Neuronal stem cell (in vitro differentiated cells): Measurements from ENCODE around the gene BMPR1A.

Experiments
- DNase-seq: peaks from one replicate; pipeline ENCODE4 v3.0.0-alpha.2; 2013; ENCODE audit warnings: low spot score
- H2AFZ ChIP-seq: one replicate; pipeline ENCODE4 v1.6.1; 2013; ENCODE audit warnings: mild to moderate bottlenecking, low read length, inconsistent platforms
- H2AK5ac ChIP-seq: 2 replicates; pipeline ENCODE4 v1.6.1; 2013; ENCODE audit warnings: low read depth, mild to moderate bottlenecking, inconsistent platforms, low read length, moderate library complexity, mixed read lengths
- H2BK120ac ChIP-seq: 2 replicates; pipeline ENCODE4 v1.6.1; 2013; ENCODE audit warnings: low read depth, mild to moderate bottlenecking, inconsistent platforms, low read length, moderate library complexity, mixed read lengths
- H2BK12ac ChIP-seq: one replicate; pipeline ENCODE4 v1.6.1; 2013; ENCODE audit warnings: low read length, inconsistent platforms
- H2BK15ac ChIP-seq: 2 replicates; pipeline ENCODE4 v1.6.1; 2013; ENCODE audit warnings: mild to moderate bottlenecking, low read length, inconsistent platforms, mixed read lengths
- H2BK5ac ChIP-seq: one replicate; pipeline ENCODE4 v1.6.1; 2013; ENCODE audit warnings: inconsistent platforms, mild to moderate bottlenecking, low read length, moderate library complexity
- H3K14ac ChIP-seq: one replicate; pipeline ENCODE4 v1.6.1; 2013; ENCODE audit warnings: low read length, inconsistent platforms
- H3K18ac ChIP-seq: 2 replicates; pipeline ENCODE4 v1.6.1; 2013; ENCODE audit warnings: low read length, inconsistent platforms
- H3K23ac ChIP-seq: 2 replicates; pipeline ENCODE4 v1.6.1; 2013; ENCODE audit warnings: low read depth, mild to moderate bottlenecking, mixed read lengths, low read length, inconsistent platforms; ENCODE audit not compliant: poor library complexity
- H3K27ac ChIP-seq: replicated peaks from 3 replicates; pipeline ENCODE4 v1.5.1; 2013; ENCODE audit warnings: low read length, inconsistent platforms
- H3K27me3 ChIP-seq, 3 experiments: 2 replicates each; pipeline ENCODE4 v1.6.1; 2013; ENCODE audit warnings: low read length in 3 of 3, mild to moderate bottlenecking in 2 of 3, inconsistent platforms in 1 of 3, low read depth in 1 of 3, mixed read lengths in 1 of 3, moderate library complexity in 1 of 3; ENCODE audit not compliant: control insufficient read depth in 3 of 3, insufficient read depth in 3 of 3
- H3K36me3 ChIP-seq, 2 donors: replicated peaks in 1 of 2; 2 replicates each; pipeline ENCODE4 v1.6.1; 2013; ENCODE audit warnings: low read length in 2 of 2; ENCODE audit not compliant: control insufficient read depth in 2 of 2, insufficient read depth in 2 of 2
- H3K4ac ChIP-seq: 2 replicates; pipeline ENCODE4 v1.6.1; 2013; ENCODE audit warnings: inconsistent platforms, mild to moderate bottlenecking, low read length, moderate library complexity
- H3K4me1 ChIP-seq, 2 donors: 1 replicate in 1 of 2; 2 replicates in 1 of 2; pipeline ENCODE4 v1.6.1; 2013; ENCODE audit warnings: low read length in 2 of 2, low read depth in 1 of 2; ENCODE audit not compliant: control insufficient read depth in 2 of 2, insufficient read depth in 1 of 2
- H3K4me2 ChIP-seq: one replicate; pipeline ENCODE4 v1.6.1; 2013; ENCODE audit warnings: mild to moderate bottlenecking, low read length, inconsistent platforms; ENCODE audit not compliant: insufficient read depth, poor library complexity, severe bottlenecking
- H3K4me3 ChIP-seq, 2 donors: 2 replicates each; pipeline ENCODE4 v1.5.1; 2013; ENCODE audit warnings: low read length in 2 of 2, mild to moderate bottlenecking in 2 of 2, inconsistent platforms in 1 of 2, moderate library complexity in 1 of 2
- H3K79me1 ChIP-seq: one replicate; pipeline ENCODE4 v1.6.1; 2013; ENCODE audit warnings: low read depth, mild to moderate bottlenecking, inconsistent platforms, low read length, moderate library complexity
- H3K9ac ChIP-seq: one replicate; pipeline ENCODE4 v1.6.1; 2013; ENCODE audit warnings: mild to moderate bottlenecking, low read depth, low read length, inconsistent platforms; ENCODE audit not compliant: poor library complexity
- H3K9me3 ChIP-seq, 2 donors: replicated peaks in 1 of 2; 2 replicates each; pipeline versions ENCODE3 to v1.6.1; 2013; ENCODE audit warnings: low read length in 2 of 2, mild to moderate bottlenecking in 2 of 2, inconsistent platforms in 1 of 2, low read depth in 1 of 2, mixed read lengths in 1 of 2, moderate library complexity in 1 of 2; ENCODE audit not compliant: control insufficient read depth in 2 of 2, insufficient read depth in 1 of 2
- H4K8ac ChIP-seq: one replicate; pipeline ENCODE4 v1.6.1; 2013; ENCODE audit warnings: low read depth, mild to moderate bottlenecking, inconsistent platforms, low read length, moderate library complexity
- H4K91ac ChIP-seq: one replicate; pipeline ENCODE4 v1.6.1; 2013; ENCODE audit warnings: low read length, low read depth, mild to moderate bottlenecking, inconsistent platforms; ENCODE audit not compliant: poor library complexity
- WGBS, 2 donors: extraction: QIAGEN DNeasy Blood & Tissue Kit; methylation state at CpG; one replicate each; pipeline ENCODE4 v1.1.7; 2013; ENCODE audit warnings: missing lambda C conversion rate in 2 of 2, mixed read lengths in 1 of 2; ENCODE audit not compliant: insufficient read length in 2 of 2, insufficient replicate concordance in 1 of 2; ENCODE audit errors: extremely low coverage in 2 of 2; 5-methylcytosine and 5-hydroxymethylcytosine counted together

BMPR1A gene

GRCh38 chr10:86964847-86965190 is 208.4 kb downstream of the BMPR1A start:
- Histone ChIP-seq H3K36me3 (no peaks in the 10 kb centered on the region), H2BK12ac (peak overlapping the region; percentile 4), H3K4me1 (peaks cover 13 to 20% of the 10 kb centered on the region in 2 donors), H4K8ac (no peak overlapping the region), H3K9ac (no peak overlapping the region), H3K4me3 (no peak overlapping the region), H3K14ac (no peak overlapping the region), H3K79me1 (peaks cover 1% of the 10 kb centered on the region), H2BK15ac (no peak overlapping the region), H3K4me2 (no peak overlapping the region), H3K27ac (no peak overlapping the region), H3K18ac (no peak overlapping the region), H2AFZ (no peak overlapping the region), H4K91ac (no peak overlapping the region), H2AK5ac (peak overlapping the region; percentile 90), H3K9me3 (no peaks in the 10 kb centered on the region), H3K4ac (no peak overlapping the region), H2BK120ac (no peak overlapping the region), H3K27me3 (no peaks in the 10 kb centered on the region), H2BK5ac (no peak overlapping the region), H3K23ac (no peak overlapping the region)
- no peak for DNase-seq
- WGBS, 2 donors, result no CpG with 5 or more reads among the region's 2 CpGs

- Histone ChIP-seq H3K14ac (no peak overlapping the region), H3K4me1 (peaks cover 15 to 24% of the 10 kb centered on the region in 2 donors), H3K23ac (no peak overlapping the region), H3K27me3 (no peaks in the 10 kb centered on the region), H3K27ac (no peak overlapping the region), H2BK15ac (no peak overlapping the region), H3K18ac (no peak overlapping the region), H3K4me3 (no peak overlapping the region), H2BK5ac (no peak overlapping the region), H2AK5ac (no peak overlapping the region), H3K4me2 (no peak overlapping the region), H4K91ac (no peak overlapping the region), H2BK12ac (no peak overlapping the region), H3K9ac (no peak overlapping the region), H3K36me3 (no peaks in the 10 kb centered on the region), H2BK120ac (no peak overlapping the region), H3K4ac (no peak overlapping the region), H3K9me3 (no peaks in the 10 kb centered on the region), H2AFZ (peak overlapping the region; percentile 90), H4K8ac (no peak overlapping the region), H3K79me1 (peaks cover 1% of the 10 kb centered on the region)
- no peak for DNase-seq
- WGBS, 2 donors, result no CpG with 5 or more reads among the region's 11 CpGs
Measured at GRCh38 chr10:86965986-86966654, 209.7 kb downstream of the BMPR1A start.

GRCh38 chr10:86967481-86967941 is 211.1 kb downstream of the BMPR1A start:
- no peak overlapping the region for H2BK120ac ChIP-seq
- H3K4ac ChIP-seq, result no peak overlapping the region
- peak overlapping the region; percentile 15 for H3K18ac ChIP-seq
- H3K9me3 ChIP-seq, result peaks cover 0 to 6% of the 10 kb centered on the region in 2 donors
- H3K4me2 ChIP-seq, result no peak overlapping the region
- H2BK12ac ChIP-seq, result no peak overlapping the region
- no peak overlapping the region for H3K4me3 ChIP-seq
- no peak overlapping the region for H4K8ac ChIP-seq
- no peak overlapping the region for H3K23ac ChIP-seq
- WGBS, 2 donors, result no CpG with 5 or more reads among the region's 7 CpGs
- peak overlapping the region; percentile 49 for H2BK15ac ChIP-seq
- peak overlapping the region; percentile 4 for H2BK5ac ChIP-seq
- H3K27me3 ChIP-seq, result peaks cover 0 to 6% (median 0%) of the 10 kb centered on the region in 3 experiments
- H3K14ac ChIP-seq, result no peak overlapping the region
- no peak overlapping the region for H3K9ac ChIP-seq
- H3K27ac ChIP-seq, result no peak overlapping the region
- peak overlapping the region; percentile 11 for H4K91ac ChIP-seq
- peaks cover 15 to 27% of the 10 kb centered on the region in 2 donors for H3K4me1 ChIP-seq
- H2AK5ac ChIP-seq, result peak overlapping the region; percentile 50
- H3K79me1 ChIP-seq, result no peaks in the 10 kb centered on the region
- no peak for DNase-seq
- H2AFZ ChIP-seq, result peak overlapping the region; percentile 90
- H3K36me3 ChIP-seq, result no peaks in the 10 kb centered on the region

- H3K4me3 ChIP-seq, result no peak within 1 kb of the TSS
- peak within 1 kb of the TSS; percentile 11 for H4K91ac ChIP-seq
- peaks cover 15 to 27% of the 10 kb centered on the region in 2 donors for H3K4me1 ChIP-seq
- H2BK12ac ChIP-seq, result peak within 1 kb of the TSS; percentile 49
- H3K79me1 ChIP-seq, result no peaks in the 10 kb centered on the region
- H2BK5ac ChIP-seq, result peak within 1 kb of the TSS; percentile 19
- H3K9ac ChIP-seq, result no peak within 1 kb of the TSS
- no peak within 1 kb of the TSS for H3K23ac ChIP-seq
- H3K4ac ChIP-seq, result no peak within 1 kb of the TSS
- no CpG with 5 or more reads among the region's 59 CpGs for WGBS, 2 donors
- no peak within 1 kb of the TSS for H2BK120ac ChIP-seq
- no peak for DNase-seq
- H3K4me2 ChIP-seq, result no peak within 1 kb of the TSS
- peak within 1 kb of the TSS; percentile 91 for H2AFZ ChIP-seq
- no peak within 1 kb of the TSS for H3K27ac ChIP-seq
- H4K8ac ChIP-seq, result no peak within 1 kb of the TSS
- peak within 1 kb of the TSS; percentile 88 for H2AK5ac ChIP-seq
- H2BK15ac ChIP-seq, result peak within 1 kb of the TSS; percentile 51
- H3K18ac ChIP-seq, result peak within 1 kb of the TSS; percentile 96
- H3K14ac ChIP-seq, result no peak within 1 kb of the TSS
- H3K36me3 ChIP-seq, result no peaks in the 10 kb centered on the region
- peaks cover 0 to 6% (median 0%) of the 10 kb centered on the region in 3 experiments for H3K27me3 ChIP-seq
- H3K9me3 ChIP-seq, result peaks cover 0 to 6% of the 10 kb centered on the region in 2 donors
Measured at GRCh38 chr10:86968271-86968993, 212.0 kb downstream of the BMPR1A start, which contains the start of gene ADIRF. ADIRF (plus strand) TSS chr10:86968482; CDS start chr10:86968545, 63 bp downstream.
